Neural cell (in vitro differentiated cells): ENCODE data around the gene SELENOF. TPM values are rescaled to one million over a fixed set of nuclear protein-coding genes. Genes with fewer than 3 reads are reported as not detected.

Experiments
- H2AFZ ChIP-seq: fragments of 200-600, 300-800 bp; sonication (generic), shearing (Covaris generic); 2 replicates; pipeline ENCODE4 v1.6.0; 2014; ENCODE audit warnings: low read depth, mild to moderate bottlenecking, antibody characterized with exemption, low read length, moderate library complexity
- H3F3A ChIP-seq: fragments of 200-600 bp; shearing (Covaris generic); 2 replicates; pipeline ENCODE4 v1.6.1; 2016; ENCODE audit warnings: mild to moderate bottlenecking, moderate library complexity, mixed read lengths, antibody characterized with exemption, low read length; ENCODE audit not compliant: insufficient read depth, poor library complexity, severe bottlenecking
- H3K27ac ChIP-seq: fragments of 200-600, 300-800 bp; sonication (generic), shearing (Covaris generic); 2 replicates; pipeline ENCODE4 v1.5.1; 2014; ENCODE audit warnings: mild to moderate bottlenecking, low read length, moderate library complexity
- H3K27me3 ChIP-seq: fragments of 300-800, 200-600 bp; sonication (generic), shearing (Covaris generic); 2 replicates; pipeline ENCODE4 v1.6.0; 2014; ENCODE audit warnings: mild to moderate bottlenecking, low read depth, low read length, moderate library complexity; ENCODE audit not compliant: insufficient read depth
- H3K36me3 ChIP-seq: fragments of 300-800, 200-600 bp; sonication (generic), shearing (Covaris generic); 2 replicates; pipeline ENCODE4 v1.5.1; 2014; ENCODE audit warnings: mild to moderate bottlenecking, antibody characterized with exemption, low read length, moderate library complexity; ENCODE audit not compliant: insufficient read depth
- H3K4me2 ChIP-seq: fragments of 300-800, 200-600 bp; sonication (generic), shearing (Covaris generic); 2 replicates; pipeline ENCODE4 v1.6.0; 2014; ENCODE audit warnings: mild to moderate bottlenecking, low read length
- H3K4me3 ChIP-seq: fragments of 300-800, 200-600 bp; sonication (generic), shearing (Covaris generic); 2 replicates; pipeline ENCODE4 v1.5.1; 2014; ENCODE audit warnings: mild to moderate bottlenecking, low read length, moderate library complexity
- H3K79me2 ChIP-seq: fragments of 200-600 bp; shearing (Covaris generic); replicated peaks from 2 replicates; pipeline ENCODE4 v1.6.0; 2014; ENCODE audit warnings: mild to moderate bottlenecking, low read length, moderate library complexity; ENCODE audit not compliant: insufficient read depth
- H3K9ac ChIP-seq: fragments of 300-800, 200-600 bp; sonication (generic), shearing (Covaris generic); 2 replicates; pipeline ENCODE4 v1.6.1; 2016; ENCODE audit warnings: mild to moderate bottlenecking, low read length, mixed read lengths
- H3K9me2 ChIP-seq: fragments of 200-600 bp; shearing (Covaris generic); 2 replicates; pipeline ENCODE4 v1.6.1; 2016; ENCODE audit warnings: mild to moderate bottlenecking, low read length, mixed read lengths; ENCODE audit not compliant: insufficient read depth
- H3K9me3 ChIP-seq: fragments of 200-600, 300-800 bp; sonication (generic), shearing (Covaris generic); 2 replicates; pipeline ENCODE4 v1.6.1; 2016; ENCODE audit warnings: mild to moderate bottlenecking, mixed run types, low read length, moderate library complexity, mixed read lengths
- H4K20me1 ChIP-seq: fragments of 200-600 bp; shearing (Covaris generic); 2 replicates; pipeline ENCODE4 v1.6.1; 2016; ENCODE audit warnings: mild to moderate bottlenecking, mixed run types; ENCODE audit not compliant: insufficient read depth
- EP300 ChIP-seq: fragments of 450-650 bp; conservative IDR thresholded peaks from 2 replicates; pipeline ENCODE4 v1.6.1; 2014; ENCODE audit warnings: antibody characterized with exemption, mild to moderate bottlenecking, moderate library complexity; ENCODE audit not compliant: poor library complexity, severe bottlenecking
- EZH2 ChIP-seq: fragments of 200-600, 300-800 bp; shearing (Covaris generic), sonication (generic); IDR thresholded peaks from 2 replicates; pipeline ENCODE4 v1.6.1; 2014; ENCODE audit warnings: antibody characterized with exemption, low read length, borderline replicate concordance, mild to moderate bottlenecking; ENCODE audit not compliant: insufficient read depth, poor library complexity, severe bottlenecking
- MXI1 ChIP-seq: fragments of 450-650 bp; conservative IDR thresholded peaks from 2 replicates; pipeline ENCODE4 v1.6.1; 2014; ENCODE audit warnings: antibody characterized with exemption, mild to moderate bottlenecking; ENCODE audit not compliant: poor library complexity, severe bottlenecking
- POLR2AphosphoS5 ChIP-seq: IDR thresholded peaks from 2 replicates; pipeline ENCODE4 v1.6.1; 2012
- RAD21 ChIP-seq: fragments of 450-650 bp; conservative IDR thresholded peaks from 2 replicates; pipeline ENCODE4 v1.6.1; 2014; ENCODE audit warnings: antibody characterized with exemption, mild to moderate bottlenecking, moderate library complexity
- SMC3 ChIP-seq: fragments of 450-650 bp; conservative IDR thresholded peaks from 2 replicates; pipeline ENCODE4 v1.6.1; 2014; ENCODE audit warnings: antibody characterized with exemption, mild to moderate bottlenecking, moderate library complexity; ENCODE audit not compliant: poor library complexity
- TAF1 ChIP-seq: IDR thresholded peaks from 2 replicates; pipeline ENCODE4 v1.6.1; 2012; ENCODE audit warnings: low read depth
- polyA plus RNA-seq: library from polyadenylated mRNA; depleted of rRNA; stranded (reverse); fragments of >200 nt; gene quantifications from 2 replicates; pipeline ENCODE4 v1.2.3, GENCODE V29; 2014
- TF ChIP-seq, protein P1 (sequence below): fragments of 450-650 bp; IDR thresholded peaks from 2 replicates; pipeline ENCODE4 v1.5.1; 2014; ENCODE audit warnings: antibody characterized with exemption, mild to moderate bottlenecking, moderate library complexity; ENCODE audit not compliant: poor library complexity, severe bottlenecking
- TF ChIP-seq, protein P2 (sequence below): IDR thresholded peaks from 2 replicates; pipeline ENCODE4 v1.6.1; 2012; ENCODE audit warnings: borderline replicate concordance

Gene SELENOF
- polyA plus RNA-seq, 1 donor from 2014 or later: 198 TPM

GRCh38 chr1:86858524-86859261 lies 55.2 kb downstream of the SELENOF start:
- Histone ChIP-seq H2AFZ (no peak overlapping the region), H4K20me1 (no peaks in the 10 kb centered on the region), H3K9ac (no peak overlapping the region), H3F3A (no peaks in the 10 kb centered on the region), H3K36me3 (no peaks in the 10 kb centered on the region), H3K9me3 (no peaks in the 10 kb centered on the region), H3K9me2 (no peaks in the 10 kb centered on the region), H3K27me3 (no peaks in the 10 kb centered on the region), H3K79me2 (no peaks in the 10 kb centered on the region), H3K4me3 (no peak overlapping the region), H3K27ac (no peak overlapping the region), H3K4me2 (no peak overlapping the region)
- TF ChIP-seq EZH2 (no peak), SMC3 (no peak), EP300 (no peak), RAD21 (no peak), TAF1 (no peak), MXI1 (no peak), POLR2AphosphoS5 (no peak)
- TF ChIP-seq, protein P1, sequence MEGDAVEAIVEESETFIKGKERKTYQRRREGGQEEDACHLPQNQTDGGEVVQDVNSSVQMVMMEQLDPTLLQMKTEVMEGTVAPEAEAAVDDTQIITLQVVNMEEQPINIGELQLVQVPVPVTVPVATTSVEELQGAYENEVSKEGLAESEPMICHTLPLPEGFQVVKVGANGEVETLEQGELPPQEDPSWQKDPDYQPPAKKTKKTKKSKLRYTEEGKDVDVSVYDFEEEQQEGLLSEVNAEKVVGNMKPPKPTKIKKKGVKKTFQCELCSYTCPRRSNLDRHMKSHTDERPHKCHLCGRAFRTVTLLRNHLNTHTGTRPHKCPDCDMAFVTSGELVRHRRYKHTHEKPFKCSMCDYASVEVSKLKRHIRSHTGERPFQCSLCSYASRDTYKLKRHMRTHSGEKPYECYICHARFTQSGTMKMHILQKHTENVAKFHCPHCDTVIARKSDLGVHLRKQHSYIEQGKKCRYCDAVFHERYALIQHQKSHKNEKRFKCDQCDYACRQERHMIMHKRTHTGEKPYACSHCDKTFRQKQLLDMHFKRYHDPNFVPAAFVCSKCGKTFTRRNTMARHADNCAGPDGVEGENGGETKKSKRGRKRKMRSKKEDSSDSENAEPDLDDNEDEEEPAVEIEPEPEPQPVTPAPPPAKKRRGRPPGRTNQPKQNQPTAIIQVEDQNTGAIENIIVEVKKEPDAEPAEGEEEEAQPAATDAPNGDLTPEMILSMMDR: no peak
- TF ChIP-seq, protein P2, sequence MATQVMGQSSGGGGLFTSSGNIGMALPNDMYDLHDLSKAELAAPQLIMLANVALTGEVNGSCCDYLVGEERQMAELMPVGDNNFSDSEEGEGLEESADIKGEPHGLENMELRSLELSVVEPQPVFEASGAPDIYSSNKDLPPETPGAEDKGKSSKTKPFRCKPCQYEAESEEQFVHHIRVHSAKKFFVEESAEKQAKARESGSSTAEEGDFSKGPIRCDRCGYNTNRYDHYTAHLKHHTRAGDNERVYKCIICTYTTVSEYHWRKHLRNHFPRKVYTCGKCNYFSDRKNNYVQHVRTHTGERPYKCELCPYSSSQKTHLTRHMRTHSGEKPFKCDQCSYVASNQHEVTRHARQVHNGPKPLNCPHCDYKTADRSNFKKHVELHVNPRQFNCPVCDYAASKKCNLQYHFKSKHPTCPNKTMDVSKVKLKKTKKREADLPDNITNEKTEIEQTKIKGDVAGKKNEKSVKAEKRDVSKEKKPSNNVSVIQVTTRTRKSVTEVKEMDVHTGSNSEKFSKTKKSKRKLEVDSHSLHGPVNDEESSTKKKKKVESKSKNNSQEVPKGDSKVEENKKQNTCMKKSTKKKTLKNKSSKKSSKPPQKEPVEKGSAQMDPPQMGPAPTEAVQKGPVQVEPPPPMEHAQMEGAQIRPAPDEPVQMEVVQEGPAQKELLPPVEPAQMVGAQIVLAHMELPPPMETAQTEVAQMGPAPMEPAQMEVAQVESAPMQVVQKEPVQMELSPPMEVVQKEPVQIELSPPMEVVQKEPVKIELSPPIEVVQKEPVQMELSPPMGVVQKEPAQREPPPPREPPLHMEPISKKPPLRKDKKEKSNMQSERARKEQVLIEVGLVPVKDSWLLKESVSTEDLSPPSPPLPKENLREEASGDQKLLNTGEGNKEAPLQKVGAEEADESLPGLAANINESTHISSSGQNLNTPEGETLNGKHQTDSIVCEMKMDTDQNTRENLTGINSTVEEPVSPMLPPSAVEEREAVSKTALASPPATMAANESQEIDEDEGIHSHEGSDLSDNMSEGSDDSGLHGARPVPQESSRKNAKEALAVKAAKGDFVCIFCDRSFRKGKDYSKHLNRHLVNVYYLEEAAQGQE: no peak

- Histone ChIP-seq H3K9me3 (no peaks in the 10 kb centered on the region), H3K9ac (no peak overlapping the region), H3K36me3 (no peaks in the 10 kb centered on the region), H3K4me2 (no peak overlapping the region), H4K20me1 (no peaks in the 10 kb centered on the region), H3K79me2 (no peaks in the 10 kb centered on the region), H3K27ac (no peak overlapping the region), H3K9me2 (no peaks in the 10 kb centered on the region), H2AFZ (no peak overlapping the region), H3K27me3 (no peaks in the 10 kb centered on the region), H3K4me3 (no peak overlapping the region), H3F3A (no peaks in the 10 kb centered on the region)
- TF ChIP-seq RAD21: no peak
- TF ChIP-seq, protein P2: no peak
- TF ChIP-seq, protein P1: no peak
Measured at GRCh38 chr1:86856196-86856595, 57.7 kb downstream of the SELENOF start.
